Activated T-helper 2 cell treated with anti-CD3 and anti-CD28 coated beads, Interferon-gamma antibody, Interleukin-2, Interleukin-4, amounts not matched to agents 10 μg/mL and 5 μg/mL and 100 μg/mL, durations not matched to agents 14 hours and 24 hours and 36 hours (primary cell): ENCODE data around the gene LINGO1. TPM values are rescaled to one million over a fixed set of nuclear protein-coding genes. Genes with fewer than 3 reads are reported as not detected.

Experiments
- total RNA-seq: library from RNA; stranded (reverse); gene quantifications from 2 replicates; pipeline ENCODE4 v1.2.3, GENCODE V29; 2022

The LINGO1 gene
- total RNA-seq, 1 donor from 2014 or later, result not detected

Other genes starting within 250 kb of the LINGO1 start
- 26.0 and 27.0 TPM in 2 replicates for gene PEAK1, start 212.8 kb downstream of the LINGO1 start, total RNA-seq
- 43.8 and 49.8 TPM in 2 replicates for gene HMG20A, start 212.0 kb downstream of the LINGO1 start, total RNA-seq